Measurements from ENCODE around the gene SERPINB3.

GRCh38 chr18:63606526-63606925 lies 55.2 kb downstream of the SERPINB3 start:
- no peak for TF ChIP-seq TAF1 (IDR thresholded peaks at IDR 0.05; ENCODE audit: borderline replicate concordance, low read depth, low read length)
- TF ChIP-seq POLR2AphosphoS5 (IDR thresholded peaks at IDR 0.05; ENCODE audit: low read depth, low read length) = no peak

Data from GM12892 (cell line).